Erythroblast (primary cell): ENCODE measurements around the gene RHBDD2.

Source experiments
- GATA1 ChIP-seq: IDR thresholded peaks from 2 replicates; pipeline ENCODE4 v1.6.1; 2011; ENCODE audit warnings: low read depth, mild to moderate bottlenecking, control low read depth, low read length, moderate library complexity
- POLR2A ChIP-seq: IDR thresholded peaks from 2 replicates; pipeline ENCODE4 v1.6.1; 2011; ENCODE audit warnings: mild to moderate bottlenecking, low read length

DNA sequence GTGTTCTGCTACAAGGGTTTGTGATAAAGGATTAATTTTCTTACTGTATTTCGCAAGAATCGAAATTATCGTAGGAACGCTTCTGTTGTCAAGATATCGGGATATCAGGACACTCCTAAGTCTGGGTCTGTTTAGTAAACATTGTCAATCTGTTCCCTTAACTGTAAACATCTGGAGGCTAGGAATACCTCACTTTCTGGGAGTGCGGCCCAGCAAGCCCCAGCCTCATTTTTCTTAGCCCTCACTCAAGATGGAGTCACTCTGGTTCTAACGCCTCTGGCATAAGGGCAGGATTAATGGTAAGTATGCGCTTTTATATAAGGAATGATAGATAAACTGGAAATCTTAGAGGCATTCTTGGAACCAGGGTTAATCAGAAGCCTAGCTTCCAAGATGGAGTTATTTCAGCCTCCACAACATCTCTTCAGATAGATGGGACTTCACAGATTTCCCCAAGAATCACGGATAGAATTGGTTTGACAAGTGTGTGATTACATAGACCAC, 35.2 kb upstream of the RHBDD2 start:
- TF ChIP-seq GATA1 (no peak), POLR2A (no peak)
